ENCODE results near the gene CHDH. TPM values are rescaled to one million over a fixed set of nuclear protein-coding genes. Genes with fewer than 3 reads are reported as not detected.

The CHDH gene
- total and polyA plus RNA-seq, 3 experiments from 2014 or later, result 0.42 to 0.71 TPM; not detected in 1

DNA sequence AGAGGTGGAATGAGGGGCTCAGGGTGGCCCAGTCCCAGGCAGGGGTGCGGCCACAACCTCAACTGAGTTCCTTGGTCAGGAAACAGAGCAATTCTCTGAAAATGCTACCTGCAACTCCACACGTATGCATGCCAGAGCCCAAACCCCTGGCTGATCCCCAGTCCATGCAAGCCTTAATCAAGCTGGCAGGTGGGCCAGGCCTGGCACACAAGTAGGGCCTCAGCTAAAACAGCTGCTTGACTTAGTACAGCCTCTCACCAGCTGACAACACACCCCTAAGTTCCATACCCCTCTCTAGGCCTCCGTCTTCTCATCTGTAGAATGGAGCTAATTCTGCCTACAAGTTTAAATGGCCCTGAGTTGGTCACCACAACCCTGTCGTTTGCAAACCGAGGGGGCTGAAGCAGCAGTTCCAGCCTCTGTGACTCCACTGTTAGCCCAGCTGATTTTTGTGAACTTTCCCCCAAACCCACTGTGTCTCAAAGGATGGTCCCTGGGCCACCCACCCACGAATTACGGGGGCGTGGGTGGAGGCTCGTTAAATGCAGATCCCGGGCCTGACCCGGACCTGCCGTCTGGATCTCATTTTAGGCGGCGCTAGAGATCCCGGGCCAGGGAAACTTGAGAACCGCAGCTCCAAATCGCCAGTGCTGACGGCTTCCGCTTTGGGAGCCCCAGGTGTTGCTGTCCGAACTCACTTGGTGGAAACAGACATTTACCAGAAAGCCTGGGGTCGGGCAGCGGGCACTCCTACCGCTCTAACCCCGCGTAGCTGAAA is 927 bp downstream of the CHDH start:
- H3K27me3 ChIP-seq (ENCODE audit: insufficient read depth, low read length, poor library complexity, severe bottlenecking), result peaks cover 14% of the 10 kb centered on the region
- H3K9me3 ChIP-seq (ENCODE audit: low read length), result no peaks in the 10 kb centered on the region
- peak overlapping the region in 1 of 8 donors; percentile 63 for H3K27ac Mint-ChIP-seq
- peak overlapping the region; percentile 47 to 86 (median 62) for H3K4me3 Mint-ChIP-seq
- H3K4me3 ChIP-seq (ENCODE audit: low read length), result no peak overlapping the region
- DNase-seq, result no peak
- peaks cover 31 to 62% of the 10 kb centered on the region in 2 donors for H3K27me3 Mint-ChIP-seq
- no peak overlapping the region for H3K27ac ChIP-seq (ENCODE audit: low read depth, low read length)
- ChIA-PET POLR2A (no interaction called here), CTCF (no interaction called here)
- peaks cover 8 to 17% (median 9%) of the 10 kb centered on the region in 3 donors for H3K4me1 Mint-ChIP-seq
- H3K36me3 Mint-ChIP-seq, result no peaks in the 10 kb centered on the region
- H3K4me1 ChIP-seq (ENCODE audit: insufficient read depth, low read length), result no peaks in the 10 kb centered on the region
- no peaks in the 10 kb centered on the region for H3K36me3 ChIP-seq (ENCODE audit: insufficient read depth, low read length)
- no peaks in the 10 kb centered on the region for H3K9me3 Mint-ChIP-seq

DNA sequence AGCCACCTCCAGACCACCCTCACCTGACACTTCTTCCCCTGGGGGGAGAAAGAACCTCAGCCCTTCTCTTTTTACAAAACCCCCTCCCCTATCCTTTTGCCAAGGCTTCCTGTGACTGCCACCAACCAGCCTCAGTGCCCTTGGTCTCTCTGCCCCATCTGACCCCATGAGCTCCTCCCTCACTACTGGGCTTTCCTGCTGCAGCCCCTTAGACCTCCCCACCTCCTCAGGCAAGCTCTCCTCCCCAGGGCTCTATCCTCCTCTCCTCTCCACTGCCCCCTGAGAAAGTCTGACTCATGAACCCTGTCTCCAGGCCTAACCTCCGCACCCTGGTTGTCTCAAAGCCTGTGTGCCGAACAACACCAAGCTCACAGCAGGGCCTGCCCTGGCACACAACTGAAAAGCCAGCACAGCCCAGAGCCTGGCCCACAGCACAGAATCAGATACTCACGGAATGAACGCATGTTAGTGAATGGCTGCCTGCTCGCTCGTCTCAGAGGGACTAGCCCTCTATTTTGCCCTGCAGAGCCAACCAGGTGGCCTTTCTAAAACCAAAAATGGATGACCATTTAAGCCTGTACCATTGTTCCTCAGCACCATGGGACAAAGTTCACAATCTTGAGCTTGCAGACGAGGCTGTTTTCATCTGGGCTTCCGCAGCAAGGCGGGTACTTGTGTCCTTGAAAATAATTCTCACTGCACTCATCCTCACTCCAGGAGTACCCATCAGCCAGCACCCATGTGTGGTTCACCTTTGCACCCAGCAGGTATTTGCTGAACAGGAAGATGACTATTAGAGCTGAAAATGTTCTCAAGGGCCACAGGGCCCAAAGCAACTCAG is 1.7 kb downstream of the CHDH start:
- Histone ChIP-seq H3K27me3 (ENCODE audit: insufficient read depth, low read length, poor library complexity, severe bottlenecking) (peaks cover 14% of the 10 kb centered on the region), H3K36me3 (ENCODE audit: insufficient read depth, low read length) (no peaks in the 10 kb centered on the region), H3K4me3 (ENCODE audit: low read length) (no peak overlapping the region), H3K27ac (ENCODE audit: low read depth, low read length) (no peak overlapping the region), H3K9me3 (ENCODE audit: low read length) (no peaks in the 10 kb centered on the region), H3K4me1 (ENCODE audit: insufficient read depth, low read length) (no peaks in the 10 kb centered on the region)
- Mint-ChIP-seq H3K9me3 (no peaks in the 10 kb centered on the region), H3K27me3 (peaks cover 31 to 56% of the 10 kb centered on the region in 2 donors), H3K4me3 (peak overlapping the region in 4 of 7 donors; percentile 54 to 86 (median 60)), H3K36me3 (no peaks in the 10 kb centered on the region), H3K27ac (peak overlapping the region in 1 of 8 donors; percentile 63), H3K4me1 (peaks cover 8 to 17% (median 9%) of the 10 kb centered on the region in 3 donors)
- POLR2A ChIA-PET, result no interaction called here
- CTCF ChIA-PET, result no interaction called here
- no peak for DNase-seq

DNA sequence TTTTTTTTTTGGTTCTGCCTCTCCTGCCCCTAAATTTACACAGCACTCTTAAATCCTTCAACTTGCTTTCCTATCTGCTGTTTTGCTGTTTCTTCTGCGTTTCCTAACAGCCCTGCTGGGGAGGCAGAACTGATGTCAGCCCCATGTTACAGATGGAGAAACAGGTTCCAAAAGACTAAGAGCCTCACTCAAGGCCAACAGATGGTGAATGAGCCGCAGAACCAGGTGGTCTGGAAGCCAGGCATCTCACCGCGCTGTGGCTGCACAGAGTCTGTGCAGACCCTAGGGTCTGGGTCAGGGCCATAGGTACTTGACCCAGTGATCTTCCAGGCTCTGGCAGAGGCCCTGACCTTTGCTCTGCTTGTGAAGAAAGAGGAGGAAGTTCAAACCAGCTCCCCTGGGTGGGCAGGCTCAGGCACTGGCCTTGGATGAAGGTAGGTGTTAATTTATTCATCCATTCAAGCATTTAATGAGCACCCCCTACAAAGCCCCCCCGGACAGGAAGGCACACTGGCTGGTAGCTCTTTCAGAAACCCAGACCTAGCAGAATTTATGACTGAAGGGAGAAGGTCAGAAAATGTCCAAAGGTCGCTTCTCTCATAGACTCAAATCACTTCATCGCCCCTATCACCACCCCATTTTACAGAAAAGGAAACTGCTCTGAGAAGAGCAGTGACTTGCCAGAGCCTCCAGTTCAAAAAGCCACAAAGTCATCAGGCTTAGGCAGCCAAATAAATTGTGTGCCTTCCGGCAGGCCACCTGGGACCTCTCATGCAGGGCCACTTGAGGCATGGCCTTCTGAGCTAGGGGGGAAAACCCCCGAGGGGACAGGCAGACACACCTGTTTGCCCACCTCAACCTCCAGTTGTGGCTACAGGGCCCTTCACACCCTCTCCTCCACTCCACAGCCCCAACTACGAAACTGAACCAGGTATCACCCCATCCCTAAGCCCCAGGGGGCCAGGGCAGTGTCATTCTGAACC is 2.7 kb downstream of the CHDH start:
- ChIA-PET CTCF (no interaction called here), POLR2A (no interaction called here)
- Mint-ChIP-seq H3K27me3 (peaks cover 29 to 54% of the 10 kb centered on the region in 2 donors), H3K4me1 (peaks cover 8 to 17% (median 9%) of the 10 kb centered on the region in 3 donors), H3K9me3 (no peaks in the 10 kb centered on the region), H3K4me3 (no peak overlapping the region), H3K27ac (peak overlapping the region in 1 of 8 donors; percentile 63), H3K36me3 (no peaks in the 10 kb centered on the region)
- Histone ChIP-seq H3K27ac (ENCODE audit: low read depth, low read length) (no peak overlapping the region), H3K4me3 (ENCODE audit: low read length) (no peak overlapping the region), H3K27me3 (ENCODE audit: insufficient read depth, low read length, poor library complexity, severe bottlenecking) (peaks cover 14% of the 10 kb centered on the region), H3K9me3 (ENCODE audit: low read length) (no peaks in the 10 kb centered on the region), H3K4me1 (ENCODE audit: insufficient read depth, low read length) (no peaks in the 10 kb centered on the region), H3K36me3 (ENCODE audit: insufficient read depth, low read length) (no peaks in the 10 kb centered on the region)
- DNase-seq, result no peak

DNA sequence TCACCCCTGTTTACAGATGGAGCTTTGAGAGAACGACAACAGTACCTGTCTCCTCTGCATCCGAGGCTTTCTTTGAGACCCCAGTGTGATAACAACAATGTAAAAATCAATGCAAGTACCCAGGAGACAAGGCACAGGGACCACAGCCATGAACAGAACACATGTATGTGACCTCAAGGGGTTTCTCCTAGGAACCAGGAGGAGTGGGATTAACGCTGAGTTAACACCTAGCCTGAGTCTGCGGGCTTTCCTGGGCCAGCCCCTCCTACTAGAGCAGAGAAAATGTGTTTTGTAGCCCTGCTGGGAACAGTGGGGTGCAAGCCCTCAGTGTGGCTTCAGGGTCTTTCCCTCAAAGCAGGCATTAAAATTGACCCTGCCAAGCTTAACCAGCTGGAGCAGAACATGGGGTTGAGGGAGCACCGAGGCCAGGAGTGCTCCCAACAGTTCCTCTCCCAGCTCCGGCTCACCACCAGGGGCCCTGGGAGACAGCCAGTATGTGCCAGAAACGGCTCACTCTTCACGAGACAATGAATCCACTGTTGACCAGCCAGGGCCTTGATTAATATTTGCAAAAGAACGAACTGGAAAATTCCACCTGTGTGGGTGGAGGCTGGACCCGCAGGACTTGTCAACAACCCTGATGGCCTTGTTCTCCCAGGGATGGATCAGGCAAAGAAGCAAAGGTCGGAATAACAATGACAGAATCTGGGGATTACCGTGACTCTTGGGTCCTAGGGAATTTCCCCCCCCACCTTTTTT is 3.6 kb downstream of the CHDH start:
- no peak for DNase-seq
- Histone ChIP-seq H3K4me1 (ENCODE audit: insufficient read depth, low read length) (no peaks in the 10 kb centered on the region), H3K4me3 (ENCODE audit: low read length) (no peak overlapping the region), H3K9me3 (ENCODE audit: low read length) (no peaks in the 10 kb centered on the region), H3K27me3 (ENCODE audit: insufficient read depth, low read length, poor library complexity, severe bottlenecking) (peaks cover 14% of the 10 kb centered on the region), H3K27ac (ENCODE audit: low read depth, low read length) (no peak overlapping the region), H3K36me3 (ENCODE audit: insufficient read depth, low read length) (no peaks in the 10 kb centered on the region)
- peak overlapping the region in 1 of 7 donors; percentile 36 for H3K4me3 Mint-ChIP-seq
- peak overlapping the region in 1 of 8 donors; percentile 21 for H3K27ac Mint-ChIP-seq
- POLR2A ChIA-PET, result no interaction called here
- peaks cover 33 to 51% of the 10 kb centered on the region in 2 donors for H3K27me3 Mint-ChIP-seq
- CTCF ChIA-PET, result no interaction called here
- no peaks in the 10 kb centered on the region for H3K36me3 Mint-ChIP-seq
- H3K4me1 Mint-ChIP-seq, result peaks cover 8 to 17% (median 9%) of the 10 kb centered on the region in 3 donors
- H3K9me3 Mint-ChIP-seq, result no peaks in the 10 kb centered on the region

DNA sequence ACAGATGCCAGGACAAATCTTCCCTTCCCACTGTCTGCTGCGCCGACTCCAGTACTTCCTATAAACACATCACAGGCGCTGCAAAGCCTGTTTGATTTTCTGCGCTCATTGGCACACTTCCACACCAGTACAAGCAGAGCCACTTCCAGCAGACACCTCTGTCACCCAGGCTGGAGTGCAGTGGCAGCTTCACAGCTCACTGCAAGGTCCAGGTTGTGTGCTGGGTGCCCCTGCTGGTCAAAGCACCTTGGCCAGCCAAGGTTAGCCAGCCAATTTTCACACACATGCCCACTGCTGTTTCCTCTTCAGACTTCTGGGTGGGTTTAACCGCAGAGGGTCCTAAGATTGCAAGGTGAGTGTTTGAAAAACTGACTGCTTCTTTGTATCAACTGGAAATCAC is 4.9 kb downstream of the CHDH start:
- Mint-ChIP-seq H3K36me3 (no peaks in the 10 kb centered on the region), H3K4me1 (peaks cover 0 to 9% (median 2%) of the 10 kb centered on the region in 3 donors), H3K27me3 (peaks cover 26 to 42% of the 10 kb centered on the region in 2 donors), H3K4me3 (no peak overlapping the region), H3K9me3 (no peaks in the 10 kb centered on the region), H3K27ac (no peak overlapping the region)
- DNase-seq, result no peak
- H3K9me3 ChIP-seq (ENCODE audit: low read length), result no peaks in the 10 kb centered on the region
- H3K27me3 ChIP-seq (ENCODE audit: insufficient read depth, low read length, poor library complexity, severe bottlenecking), result peaks cover 14% of the 10 kb centered on the region
- H3K4me1 ChIP-seq (ENCODE audit: insufficient read depth, low read length), result no peaks in the 10 kb centered on the region
- H3K4me3 ChIP-seq (ENCODE audit: low read length), result no peak overlapping the region
- CTCF ChIA-PET, result no interaction called here
- H3K27ac ChIP-seq (ENCODE audit: low read depth, low read length), result no peak overlapping the region
- H3K36me3 ChIP-seq (ENCODE audit: insufficient read depth, low read length), result no peaks in the 10 kb centered on the region
- POLR2A ChIA-PET, result no interaction called here

DNA sequence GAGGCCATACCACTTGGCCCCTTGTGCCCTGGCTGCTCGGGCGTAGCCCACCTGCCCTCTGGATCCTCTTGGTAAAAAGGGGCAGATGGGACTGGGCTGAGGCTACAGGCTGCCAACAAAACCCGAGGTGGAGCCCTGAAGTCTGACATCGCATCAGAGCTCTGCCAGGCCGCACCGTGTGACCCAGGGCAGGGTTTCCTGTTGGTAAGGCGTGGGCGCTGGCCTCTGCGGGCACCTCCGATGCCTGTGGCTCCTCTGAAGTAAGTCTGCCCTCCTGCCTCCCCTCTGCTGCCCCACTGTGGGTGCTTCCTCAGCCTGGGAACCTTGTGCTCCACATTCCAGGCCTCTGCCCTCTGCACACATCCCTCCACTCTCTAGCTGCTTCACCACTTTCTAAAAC is 8.9 kb downstream of the CHDH start:
- no peak for DNase-seq
- H3K27me3 ChIP-seq (ENCODE audit: insufficient read depth, low read length, poor library complexity, severe bottlenecking), result no peaks in the 10 kb centered on the region
- Mint-ChIP-seq H3K27me3 (peaks cover 5 to 12% of the 10 kb centered on the region in 2 donors), H3K36me3 (no peaks in the 10 kb centered on the region), H3K4me1 (no peaks in the 10 kb centered on the region), H3K9me3 (no peaks in the 10 kb centered on the region), H3K4me3 (no peak overlapping the region), H3K27ac (no peak overlapping the region)
- CTCF ChIA-PET, result no interaction called here
- H3K27ac ChIP-seq (ENCODE audit: low read depth, low read length), result no peak overlapping the region
- H3K36me3 ChIP-seq (ENCODE audit: insufficient read depth, low read length), result no peaks in the 10 kb centered on the region
- H3K4me3 ChIP-seq (ENCODE audit: low read length), result no peak overlapping the region
- POLR2A ChIA-PET, result no interaction called here
- H3K4me1 ChIP-seq (ENCODE audit: insufficient read depth, low read length), result no peaks in the 10 kb centered on the region
- H3K9me3 ChIP-seq (ENCODE audit: low read length), result no peaks in the 10 kb centered on the region

DNA sequence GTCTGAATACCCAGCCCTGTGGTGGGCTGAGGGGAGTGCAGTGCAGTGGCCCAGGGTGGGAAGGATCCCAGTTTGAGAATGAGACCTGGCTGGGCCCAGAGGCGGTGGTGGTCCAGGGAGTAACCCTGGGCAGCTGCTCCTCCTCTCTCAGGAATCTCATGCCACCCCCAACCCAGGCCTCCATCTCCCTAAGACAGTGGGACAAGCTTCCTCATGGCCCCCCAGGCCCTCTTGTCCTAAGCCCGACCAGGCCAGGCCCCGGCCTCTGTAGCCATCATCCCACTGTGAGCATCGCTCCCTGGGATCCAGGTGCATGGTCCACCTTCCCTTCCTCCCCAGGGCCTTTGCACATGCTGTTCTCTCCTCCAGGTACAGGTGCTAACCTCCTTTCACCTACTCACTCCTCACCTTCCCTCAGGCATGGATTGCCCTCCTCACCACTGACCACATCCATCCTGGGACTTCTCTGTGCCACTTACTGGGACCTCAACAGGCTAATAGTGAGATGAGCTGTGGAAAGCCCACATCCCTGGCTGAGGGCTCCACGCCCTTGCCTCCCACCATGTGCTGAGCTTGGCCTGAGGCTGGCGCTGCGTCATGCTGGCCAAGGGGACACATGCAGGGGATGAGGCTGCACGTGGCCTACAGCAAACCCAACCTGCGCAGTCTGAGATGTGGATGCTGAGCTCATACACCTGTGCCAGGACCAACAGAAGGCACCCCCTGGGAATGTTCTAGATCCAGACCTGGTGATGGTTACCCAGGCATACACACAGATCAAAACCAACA is 9.9 kb downstream of the CHDH start:
- CTCF ChIA-PET, result no interaction called here
- POLR2A ChIA-PET, result no interaction called here
- Mint-ChIP-seq H3K36me3 (no peaks in the 10 kb centered on the region), H3K27ac (no peak overlapping the region), H3K4me3 (no peak overlapping the region), H3K27me3 (peaks cover 3 to 10% of the 10 kb centered on the region in 2 donors), H3K9me3 (no peaks in the 10 kb centered on the region), H3K4me1 (no peaks in the 10 kb centered on the region)
- H3K9me3 ChIP-seq (ENCODE audit: low read length), result no peaks in the 10 kb centered on the region
- no peak overlapping the region for H3K27ac ChIP-seq (ENCODE audit: low read depth, low read length)
- no peaks in the 10 kb centered on the region for H3K36me3 ChIP-seq (ENCODE audit: insufficient read depth, low read length)
- H3K4me3 ChIP-seq (ENCODE audit: low read length), result no peak overlapping the region
- H3K27me3 ChIP-seq (ENCODE audit: insufficient read depth, low read length, poor library complexity, severe bottlenecking), result no peaks in the 10 kb centered on the region
- H3K4me1 ChIP-seq (ENCODE audit: insufficient read depth, low read length), result no peaks in the 10 kb centered on the region
- no peak for DNase-seq

Data from CD8-positive, alpha-beta memory T cell (primary cell).